HUES48 (cell line): ENCODE data around the gene VSTM4.

Source experiments
- H3K27ac ChIP-seq: one replicate; pipeline ENCODE4 v1.7.0; 2013; ENCODE audit warnings: low read depth, low read length, inconsistent platforms
- H3K27me3 ChIP-seq: 2 replicates; pipeline ENCODE4 v1.6.1; 2013; ENCODE audit warnings: mild to moderate bottlenecking, low read length; ENCODE audit not compliant: control insufficient read depth, insufficient read depth
- H3K36me3 ChIP-seq: 2 replicates; pipeline ENCODE4 v1.6.1; 2013; ENCODE audit warnings: low read length; ENCODE audit not compliant: control insufficient read depth, insufficient read depth
- H3K4me1 ChIP-seq: 2 replicates; pipeline ENCODE4 v1.6.1; 2013; ENCODE audit warnings: mild to moderate bottlenecking, low read length; ENCODE audit not compliant: control insufficient read depth, insufficient read depth
- H3K4me3 ChIP-seq: 2 replicates; pipeline ENCODE4 v1.5.1; 2013; ENCODE audit warnings: mild to moderate bottlenecking, low read depth, low read length
- H3K9ac ChIP-seq: 2 replicates; pipeline ENCODE4 v1.6.1; 2013; ENCODE audit warnings: mild to moderate bottlenecking, low read depth, low read length, moderate library complexity
- H3K9me3 ChIP-seq: 2 replicates; pipeline ENCODE4 v1.6.1; 2013; ENCODE audit warnings: low read length; ENCODE audit not compliant: control insufficient read depth, insufficient read depth

The VSTM4 gene

DNA sequence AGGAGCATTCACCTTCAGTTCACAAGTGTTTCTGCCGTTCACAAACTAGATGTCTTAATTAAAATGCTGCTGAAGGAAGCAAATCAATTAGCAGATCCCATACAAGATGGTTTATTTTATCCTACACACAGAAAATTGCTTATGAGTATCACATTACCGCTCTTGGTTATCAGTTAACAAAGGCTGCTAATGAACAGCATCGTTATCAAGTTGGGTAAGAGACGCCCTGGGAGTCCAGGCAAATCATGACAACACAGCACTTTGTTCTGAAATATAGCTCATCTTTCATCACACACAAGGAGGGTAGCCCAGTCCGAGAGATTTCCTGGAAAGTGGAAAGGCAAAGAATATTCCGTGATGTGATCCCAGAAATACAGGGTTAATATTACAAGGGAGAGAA, 39.3 kb upstream of the VSTM4 start:
- Histone ChIP-seq H3K9ac (no peak overlapping the region), H3K27me3 (no peaks in the 10 kb centered on the region), H3K4me3 (no peak overlapping the region), H3K36me3 (no peaks in the 10 kb centered on the region), H3K4me1 (peaks cover 22% of the 10 kb centered on the region), H3K27ac (no peak overlapping the region), H3K9me3 (no peaks in the 10 kb centered on the region)

GRCh38 chr10:49153971-49154370, 38.6 kb upstream of the VSTM4 start:
- H3K4me1 ChIP-seq = peaks cover 16% of the 10 kb centered on the region
- no peak overlapping the region for H3K27ac ChIP-seq
- H3K9me3 ChIP-seq = no peaks in the 10 kb centered on the region
- H3K4me3 ChIP-seq = no peak overlapping the region
- no peak overlapping the region for H3K9ac ChIP-seq
- no peaks in the 10 kb centered on the region for H3K27me3 ChIP-seq
- no peaks in the 10 kb centered on the region for H3K36me3 ChIP-seq

- Histone ChIP-seq H3K9me3 (no peaks in the 10 kb centered on the region), H3K27ac (no peak overlapping the region), H3K27me3 (no peaks in the 10 kb centered on the region), H3K36me3 (no peaks in the 10 kb centered on the region), H3K9ac (no peak overlapping the region), H3K4me3 (no peak overlapping the region), H3K4me1 (peaks cover 7% of the 10 kb centered on the region)
These were observed 37.8 kb upstream of the VSTM4 start for GRCh38 chr10:49153115-49153514.

GRCh38 chr10:49152663-49153062, 37.3 kb upstream of the VSTM4 start:
- Histone ChIP-seq H3K27me3 (no peaks in the 10 kb centered on the region), H3K27ac (no peak overlapping the region), H3K9me3 (no peaks in the 10 kb centered on the region), H3K36me3 (no peaks in the 10 kb centered on the region), H3K9ac (no peak overlapping the region), H3K4me1 (peaks cover 3% of the 10 kb centered on the region; the same call in 1 of the 2 replicates), H3K4me3 (no peak overlapping the region)

DNA sequence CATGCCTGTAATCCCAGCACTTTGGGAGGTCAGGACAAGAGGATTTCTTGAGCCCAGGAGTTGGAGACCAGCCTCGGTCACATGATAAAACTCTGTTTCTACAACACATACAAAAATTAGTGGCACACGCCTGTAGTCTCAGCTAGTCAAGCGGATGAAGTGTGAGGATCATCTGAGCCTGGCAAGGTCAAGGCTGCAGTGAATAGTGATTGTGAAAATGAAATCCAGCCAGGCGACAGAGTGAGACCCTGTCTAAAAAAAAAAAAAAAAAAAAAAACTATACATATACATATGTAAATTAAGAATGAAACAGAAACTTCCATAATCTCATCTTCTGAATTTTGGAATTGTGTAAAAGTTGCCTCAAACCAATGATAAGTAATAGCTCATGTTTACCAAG, 36.7 kb upstream of the VSTM4 start:
- H3K36me3 ChIP-seq = no peaks in the 10 kb centered on the region
- no peaks in the 10 kb centered on the region for H3K4me1 ChIP-seq

DNA sequence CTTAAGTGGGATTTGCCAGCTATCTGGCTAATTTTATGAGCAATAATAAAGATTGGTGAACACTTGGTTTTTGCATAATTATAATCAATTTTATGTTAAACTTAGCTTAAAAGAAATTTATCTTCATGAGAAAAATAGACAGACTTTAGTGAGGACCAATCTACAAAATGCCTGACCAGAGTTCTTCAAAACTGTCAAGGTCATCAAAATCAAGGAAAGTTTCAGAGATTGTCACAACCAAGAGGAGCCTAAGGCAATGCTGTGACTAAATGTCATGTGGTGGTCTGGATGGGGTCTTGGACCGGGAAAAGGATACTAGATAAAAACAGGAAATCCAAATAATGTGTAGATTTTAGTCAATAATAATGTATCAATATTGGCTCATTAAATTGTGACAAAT, 36.2 kb upstream of the VSTM4 start:
- Histone ChIP-seq H3K4me1 (no peaks in the 10 kb centered on the region), H3K9ac (no peak overlapping the region), H3K36me3 (no peaks in the 10 kb centered on the region), H3K4me3 (no peak overlapping the region), H3K9me3 (no peaks in the 10 kb centered on the region), H3K27ac (no peak overlapping the region), H3K27me3 (no peaks in the 10 kb centered on the region)

More for the DNA sequence above, 36.7 kb upstream of the VSTM4 start:
- Histone ChIP-seq H3K9ac (no peak overlapping the region), H3K4me3 (no peak overlapping the region), H3K27ac (no peak overlapping the region), H3K9me3 (no peaks in the 10 kb centered on the region), H3K27me3 (no peaks in the 10 kb centered on the region)

GRCh38 chr10:49151025-49151445, 35.7 kb upstream of the VSTM4 start:
- H3K9me3 ChIP-seq = no peaks in the 10 kb centered on the region
- no peak overlapping the region for H3K27ac ChIP-seq
- no peaks in the 10 kb centered on the region for H3K4me1 ChIP-seq
- H3K36me3 ChIP-seq = no peaks in the 10 kb centered on the region
- no peak overlapping the region for H3K4me3 ChIP-seq
- no peak overlapping the region for H3K9ac ChIP-seq
- H3K27me3 ChIP-seq = no peaks in the 10 kb centered on the region

GRCh38 chr10:49150426-49150825, 35.1 kb upstream of the VSTM4 start:
- Histone ChIP-seq H3K9me3 (no peaks in the 10 kb centered on the region), H3K9ac (no peak overlapping the region), H3K36me3 (no peaks in the 10 kb centered on the region), H3K4me3 (no peak overlapping the region), H3K27me3 (no peaks in the 10 kb centered on the region), H3K27ac (no peak overlapping the region), H3K4me1 (no peaks in the 10 kb centered on the region)

GRCh38 chr10:49149881-49150280, 34.6 kb upstream of the VSTM4 start:
- H3K9me3 ChIP-seq = no peaks in the 10 kb centered on the region
- H3K9ac ChIP-seq = no peak overlapping the region
- H3K27ac ChIP-seq = no peak overlapping the region
- no peaks in the 10 kb centered on the region for H3K27me3 ChIP-seq
- no peaks in the 10 kb centered on the region for H3K4me1 ChIP-seq
- no peaks in the 10 kb centered on the region for H3K36me3 ChIP-seq
- no peak overlapping the region for H3K4me3 ChIP-seq

- Histone ChIP-seq H3K9ac (no peak overlapping the region), H3K36me3 (no peaks in the 10 kb centered on the region), H3K4me3 (no peak overlapping the region), H3K4me1 (peaks cover 17% of the 10 kb centered on the region), H3K27me3 (no peaks in the 10 kb centered on the region), H3K27ac (no peak overlapping the region), H3K9me3 (no peaks in the 10 kb centered on the region)
These were observed 28.9 kb upstream of the VSTM4 start for GRCh38 chr10:49144058-49144720.

DNA sequence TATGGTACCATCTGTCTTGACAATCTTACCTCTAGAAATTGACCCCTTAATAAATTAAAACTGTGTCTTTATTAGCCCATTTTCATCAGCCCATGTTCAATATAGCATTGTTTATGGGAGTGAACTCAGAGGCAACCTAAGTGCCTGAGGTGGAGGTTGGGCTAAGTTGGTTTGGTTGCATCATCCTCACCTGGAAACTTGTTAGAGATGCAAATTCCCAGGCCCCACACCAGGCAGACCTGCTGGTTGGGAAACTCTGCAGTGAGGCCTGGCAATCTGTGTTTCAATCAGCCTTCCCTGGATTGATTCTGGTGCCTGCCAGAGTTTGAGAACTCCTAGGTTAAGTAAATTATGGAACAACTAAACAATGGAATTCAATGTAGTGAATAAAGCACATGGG, 27.9 kb upstream of the VSTM4 start:
- Histone ChIP-seq H3K9ac (peak overlapping the region; percentile 20; the same call in 1 of the 2 replicates), H3K9me3 (no peaks in the 10 kb centered on the region), H3K27ac (no peak overlapping the region)

More for the DNA sequence above, 27.9 kb upstream of the VSTM4 start:
- peaks cover 17% of the 10 kb centered on the region for H3K4me1 ChIP-seq
- no peak overlapping the region for H3K4me3 ChIP-seq
- H3K36me3 ChIP-seq = no peaks in the 10 kb centered on the region
- no peaks in the 10 kb centered on the region for H3K27me3 ChIP-seq
